Fibroblast of lung (primary cell): Measurements from ENCODE around the gene FAM151B.

Experiments
- EZH2 ChIP-seq: IDR thresholded peaks from 2 replicates; pipeline ENCODE4 v1.5.1; 2012; ENCODE audit warnings: low read length, control low read depth, mild to moderate bottlenecking; ENCODE audit errors: missing control alignments
- TF ChIP-seq, protein P1 (sequence below), 2 donors: IDR thresholded peaks in 1 of 2; conservative IDR thresholded peaks in 1 of 2; 1 replicate in 1 of 2; 2 replicates in 1 of 2; pipeline ENCODE4 v1.5.1; 2011 to 2012; ENCODE audit warnings: low read length in 2 of 2, control low read depth in 1 of 2, inconsistent platforms in 1 of 2, low read depth in 1 of 2, mild to moderate bottlenecking in 1 of 2

DNA sequence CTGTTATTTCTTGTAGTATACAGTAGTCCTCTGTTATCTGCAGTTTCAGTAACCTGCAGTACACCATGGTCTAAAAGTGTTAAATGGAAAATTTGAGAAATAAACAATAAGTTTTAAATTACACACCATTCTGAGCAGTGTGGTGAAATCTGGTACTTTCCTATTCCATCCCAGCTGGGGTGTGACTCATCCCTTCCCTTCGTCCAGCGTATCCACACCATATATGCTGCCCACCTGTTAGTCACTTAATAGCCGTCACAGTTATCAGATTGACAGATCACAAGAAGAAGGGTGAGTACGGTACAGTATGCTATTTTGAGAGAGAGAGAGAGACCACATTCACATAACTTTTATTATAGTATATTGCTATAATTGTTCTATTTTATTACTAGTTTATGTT is 28.9 kb downstream of the FAM151B start:
- TF ChIP-seq, protein P1, sequence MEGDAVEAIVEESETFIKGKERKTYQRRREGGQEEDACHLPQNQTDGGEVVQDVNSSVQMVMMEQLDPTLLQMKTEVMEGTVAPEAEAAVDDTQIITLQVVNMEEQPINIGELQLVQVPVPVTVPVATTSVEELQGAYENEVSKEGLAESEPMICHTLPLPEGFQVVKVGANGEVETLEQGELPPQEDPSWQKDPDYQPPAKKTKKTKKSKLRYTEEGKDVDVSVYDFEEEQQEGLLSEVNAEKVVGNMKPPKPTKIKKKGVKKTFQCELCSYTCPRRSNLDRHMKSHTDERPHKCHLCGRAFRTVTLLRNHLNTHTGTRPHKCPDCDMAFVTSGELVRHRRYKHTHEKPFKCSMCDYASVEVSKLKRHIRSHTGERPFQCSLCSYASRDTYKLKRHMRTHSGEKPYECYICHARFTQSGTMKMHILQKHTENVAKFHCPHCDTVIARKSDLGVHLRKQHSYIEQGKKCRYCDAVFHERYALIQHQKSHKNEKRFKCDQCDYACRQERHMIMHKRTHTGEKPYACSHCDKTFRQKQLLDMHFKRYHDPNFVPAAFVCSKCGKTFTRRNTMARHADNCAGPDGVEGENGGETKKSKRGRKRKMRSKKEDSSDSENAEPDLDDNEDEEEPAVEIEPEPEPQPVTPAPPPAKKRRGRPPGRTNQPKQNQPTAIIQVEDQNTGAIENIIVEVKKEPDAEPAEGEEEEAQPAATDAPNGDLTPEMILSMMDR (conservative IDR thresholded peaks at IDR 0.05 in 1 of 2, IDR thresholded peaks at IDR 0.05 in 1 of 2; ENCODE audit: low read depth in 1 of 2, low read length in 2 of 2) = no peak
- no peak for TF ChIP-seq EZH2
